ENCODE results near the gene PNPLA5.

The PNPLA5 gene

DNA sequence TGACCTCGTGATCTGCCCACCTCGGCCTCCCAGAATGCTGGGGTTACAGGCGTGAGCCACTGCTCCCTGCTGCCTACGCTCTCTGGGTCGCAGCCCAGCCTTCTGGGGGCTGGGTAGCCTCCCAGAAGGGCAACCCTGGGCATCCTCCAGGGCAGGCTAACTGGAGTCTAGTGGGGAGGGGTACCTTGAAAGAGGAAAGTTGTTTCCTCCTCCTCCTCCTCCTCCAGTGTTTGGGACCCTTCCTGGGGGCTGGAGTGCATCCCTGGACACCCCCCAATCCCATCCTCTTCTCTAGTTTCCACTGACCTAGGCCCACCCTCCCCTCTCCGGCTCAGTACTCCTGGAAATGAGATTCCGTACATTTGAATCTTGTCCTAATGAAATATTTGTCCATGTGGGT is 33.1 kb upstream of the PNPLA5 start:
- Histone ChIP-seq H3K27me3 (ENCODE audit: insufficient read depth, poor library complexity, severe bottlenecking) (peaks cover 17% of the 10 kb centered on the region), H3K27ac (replicated peaks) (no peak overlapping the region), H3K4me3 (replicated peaks; ENCODE audit: insufficient read depth, low read length) (no peak overlapping the region)
- TF ChIP-seq, protein P1, sequence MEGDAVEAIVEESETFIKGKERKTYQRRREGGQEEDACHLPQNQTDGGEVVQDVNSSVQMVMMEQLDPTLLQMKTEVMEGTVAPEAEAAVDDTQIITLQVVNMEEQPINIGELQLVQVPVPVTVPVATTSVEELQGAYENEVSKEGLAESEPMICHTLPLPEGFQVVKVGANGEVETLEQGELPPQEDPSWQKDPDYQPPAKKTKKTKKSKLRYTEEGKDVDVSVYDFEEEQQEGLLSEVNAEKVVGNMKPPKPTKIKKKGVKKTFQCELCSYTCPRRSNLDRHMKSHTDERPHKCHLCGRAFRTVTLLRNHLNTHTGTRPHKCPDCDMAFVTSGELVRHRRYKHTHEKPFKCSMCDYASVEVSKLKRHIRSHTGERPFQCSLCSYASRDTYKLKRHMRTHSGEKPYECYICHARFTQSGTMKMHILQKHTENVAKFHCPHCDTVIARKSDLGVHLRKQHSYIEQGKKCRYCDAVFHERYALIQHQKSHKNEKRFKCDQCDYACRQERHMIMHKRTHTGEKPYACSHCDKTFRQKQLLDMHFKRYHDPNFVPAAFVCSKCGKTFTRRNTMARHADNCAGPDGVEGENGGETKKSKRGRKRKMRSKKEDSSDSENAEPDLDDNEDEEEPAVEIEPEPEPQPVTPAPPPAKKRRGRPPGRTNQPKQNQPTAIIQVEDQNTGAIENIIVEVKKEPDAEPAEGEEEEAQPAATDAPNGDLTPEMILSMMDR (IDR thresholded peaks at IDR 0.05; ENCODE audit: insufficient read depth, low read length): no peak
- TF ChIP-seq, protein P2, sequence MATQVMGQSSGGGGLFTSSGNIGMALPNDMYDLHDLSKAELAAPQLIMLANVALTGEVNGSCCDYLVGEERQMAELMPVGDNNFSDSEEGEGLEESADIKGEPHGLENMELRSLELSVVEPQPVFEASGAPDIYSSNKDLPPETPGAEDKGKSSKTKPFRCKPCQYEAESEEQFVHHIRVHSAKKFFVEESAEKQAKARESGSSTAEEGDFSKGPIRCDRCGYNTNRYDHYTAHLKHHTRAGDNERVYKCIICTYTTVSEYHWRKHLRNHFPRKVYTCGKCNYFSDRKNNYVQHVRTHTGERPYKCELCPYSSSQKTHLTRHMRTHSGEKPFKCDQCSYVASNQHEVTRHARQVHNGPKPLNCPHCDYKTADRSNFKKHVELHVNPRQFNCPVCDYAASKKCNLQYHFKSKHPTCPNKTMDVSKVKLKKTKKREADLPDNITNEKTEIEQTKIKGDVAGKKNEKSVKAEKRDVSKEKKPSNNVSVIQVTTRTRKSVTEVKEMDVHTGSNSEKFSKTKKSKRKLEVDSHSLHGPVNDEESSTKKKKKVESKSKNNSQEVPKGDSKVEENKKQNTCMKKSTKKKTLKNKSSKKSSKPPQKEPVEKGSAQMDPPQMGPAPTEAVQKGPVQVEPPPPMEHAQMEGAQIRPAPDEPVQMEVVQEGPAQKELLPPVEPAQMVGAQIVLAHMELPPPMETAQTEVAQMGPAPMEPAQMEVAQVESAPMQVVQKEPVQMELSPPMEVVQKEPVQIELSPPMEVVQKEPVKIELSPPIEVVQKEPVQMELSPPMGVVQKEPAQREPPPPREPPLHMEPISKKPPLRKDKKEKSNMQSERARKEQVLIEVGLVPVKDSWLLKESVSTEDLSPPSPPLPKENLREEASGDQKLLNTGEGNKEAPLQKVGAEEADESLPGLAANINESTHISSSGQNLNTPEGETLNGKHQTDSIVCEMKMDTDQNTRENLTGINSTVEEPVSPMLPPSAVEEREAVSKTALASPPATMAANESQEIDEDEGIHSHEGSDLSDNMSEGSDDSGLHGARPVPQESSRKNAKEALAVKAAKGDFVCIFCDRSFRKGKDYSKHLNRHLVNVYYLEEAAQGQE (IDR thresholded peaks at IDR 0.05; ENCODE audit: insufficient replicate concordance, low read depth): no peak
- no peak for TF ChIP-seq GABPA (IDR thresholded peaks at IDR 0.05; ENCODE audit: low read depth)
- DNase-seq (ENCODE audit: low read depth in 1 of 2, low spot score in 1 of 2): no peak

DNA sequence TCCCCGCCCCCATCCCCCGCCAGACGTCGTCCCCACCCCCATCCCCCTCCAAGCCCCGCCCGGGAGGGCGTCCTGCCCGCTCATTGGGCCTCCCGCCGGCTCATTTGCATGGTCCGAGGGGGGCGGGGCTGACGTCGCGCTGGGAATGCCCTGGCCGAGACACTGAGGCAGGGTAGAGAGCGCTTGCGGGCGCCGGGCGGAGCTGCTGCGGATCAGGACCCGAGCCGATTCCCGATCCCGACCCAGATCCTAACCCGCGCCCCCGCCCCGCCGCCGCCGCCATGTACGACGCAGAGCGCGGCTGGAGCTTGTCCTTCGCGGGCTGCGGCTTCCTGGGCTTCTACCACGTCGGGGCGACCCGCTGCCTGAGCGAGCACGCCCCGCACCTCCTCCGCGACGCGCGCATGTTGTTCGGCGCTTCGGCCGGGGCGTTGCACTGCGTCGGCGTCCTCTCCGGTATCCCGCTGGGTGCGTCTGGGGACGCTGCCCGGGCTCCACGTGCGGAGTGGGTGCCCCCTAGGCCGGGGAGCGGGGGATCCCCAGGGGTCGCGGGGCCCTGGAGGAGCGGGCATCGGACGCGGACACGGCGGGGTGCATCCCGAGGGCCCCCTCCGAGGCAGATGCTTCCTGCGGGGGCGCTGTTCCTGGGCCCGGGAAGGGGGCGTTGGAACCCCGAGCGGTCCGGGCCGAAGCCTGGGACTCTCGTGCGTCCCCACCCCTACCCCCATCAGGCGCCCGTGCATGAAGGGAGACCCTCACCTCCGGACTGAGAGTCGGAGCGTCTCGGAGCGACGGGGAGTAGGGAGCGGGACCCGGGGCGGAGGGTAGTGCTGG is 32.0 kb upstream of the PNPLA5 start, which contains the start of gene PNPLA3:
PNPLA3 (plus strand) TSS at position 175 of the 834 bp plus-strand sequence; CDS start at position 282, 107 bp downstream.
- peak; percentile 45 to 49 for DNase-seq (ENCODE audit: low read depth in 1 of 2, low spot score in 1 of 2)
- Histone ChIP-seq H3K27ac (replicated peaks) (no peak within 1 kb of the TSS), H3K4me3 (replicated peaks; ENCODE audit: insufficient read depth, low read length) (peak within 1 kb of the TSS; percentile 47), H3K27me3 (ENCODE audit: insufficient read depth, poor library complexity, severe bottlenecking) (peaks cover 17% of the 10 kb centered on the region)
- TF ChIP-seq, protein P2 (IDR thresholded peaks at IDR 0.05; ENCODE audit: insufficient replicate concordance, low read depth): no peak
- TF ChIP-seq, protein P1 (IDR thresholded peaks at IDR 0.05; ENCODE audit: insufficient read depth, low read length): no peak
- TF ChIP-seq SPI1 (IDR thresholded peaks at IDR 0.05; ENCODE audit: borderline replicate concordance, low read depth) (no peak), GABPA (IDR thresholded peaks at IDR 0.05; ENCODE audit: low read depth) (no peak), POLR2AphosphoS5 (IDR thresholded peaks at IDR 0.05; ENCODE audit: low read depth) (no peak)

DNA sequence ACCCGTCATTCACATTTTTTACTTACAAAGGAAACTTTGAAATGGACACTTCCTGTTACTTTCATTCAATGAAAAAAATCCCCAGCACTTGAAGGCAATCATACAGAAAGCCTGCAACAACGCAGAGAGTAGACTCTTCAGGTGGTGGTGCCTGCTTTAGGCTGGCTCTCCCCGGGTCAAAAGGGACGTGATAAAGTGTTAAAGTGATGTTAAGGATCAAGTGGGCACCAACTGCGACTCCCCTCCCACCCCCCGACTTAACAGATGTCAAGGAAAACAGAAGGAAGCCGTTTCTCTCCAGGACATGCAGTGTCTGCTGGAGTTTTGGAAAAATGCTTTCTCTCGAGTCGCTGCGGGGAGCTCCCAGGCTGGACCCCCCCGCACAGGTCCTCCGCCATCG is 31.4 kb upstream of the PNPLA5 start:
- Histone ChIP-seq H3K27me3 (ENCODE audit: insufficient read depth, poor library complexity, severe bottlenecking) (peaks cover 17% of the 10 kb centered on the region), H3K27ac (replicated peaks) (no peak overlapping the region), H3K4me3 (replicated peaks; ENCODE audit: insufficient read depth, low read length) (peak overlapping the region; percentile 47; the same call in 1 of the 2 replicates)
- peak in 1 of 2 experiments; percentile 3 for DNase-seq (ENCODE audit: low read depth in 1 of 2, low spot score in 1 of 2)
- no peak for TF ChIP-seq POLR2AphosphoS5 (IDR thresholded peaks at IDR 0.05; ENCODE audit: low read depth)
- TF ChIP-seq GABPA (IDR thresholded peaks at IDR 0.05; ENCODE audit: low read depth): no peak
- no peak for TF ChIP-seq SPI1 (IDR thresholded peaks at IDR 0.05; ENCODE audit: borderline replicate concordance, low read depth)
- TF ChIP-seq, protein P2 (IDR thresholded peaks at IDR 0.05; ENCODE audit: insufficient replicate concordance, low read depth): no peak
- TF ChIP-seq, protein P1 (IDR thresholded peaks at IDR 0.05; ENCODE audit: insufficient read depth, low read length): no peak

Data from HL-60 (cell line).